ENCODE results near the gene PSMD6.

DNA sequence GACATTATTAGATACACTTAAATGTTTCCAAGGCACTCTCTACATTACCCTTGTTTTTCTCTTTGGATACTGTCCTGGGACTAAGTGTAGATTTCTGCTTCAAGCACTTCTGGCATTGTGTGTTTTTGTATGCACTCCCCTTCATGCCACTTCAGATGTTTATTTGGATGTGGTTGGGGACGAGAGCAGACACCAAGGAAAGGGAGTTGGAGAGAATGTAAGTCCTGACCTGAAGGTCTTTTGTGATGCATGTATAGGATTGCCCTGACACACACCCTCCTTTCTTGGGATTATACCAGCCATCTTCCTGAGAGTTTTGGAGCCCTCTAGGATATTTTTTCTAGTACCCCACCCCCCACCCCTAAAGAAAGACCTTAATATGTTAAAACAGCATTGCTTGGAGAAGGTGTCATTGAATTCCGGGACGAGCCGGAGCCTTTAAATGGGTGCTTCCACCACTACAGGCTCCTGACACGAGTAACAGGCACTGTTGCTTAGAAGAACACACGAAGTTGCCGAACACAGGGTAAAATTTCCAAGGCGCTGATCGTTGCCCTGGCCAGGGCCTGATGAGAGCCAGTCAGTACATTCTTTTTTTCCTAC is 22.7 kb downstream of the PSMD6 start:
- TF ChIP-seq CHD2 (IDR thresholded peaks at IDR 0.05; ENCODE audit: low read depth, low read length): no peak
- no peak for TF ChIP-seq CBFB (CRISPR knock-in tag; IDR thresholded peaks at IDR 0.05)
- no peak for TF ChIP-seq NKRF (IDR thresholded peaks at IDR 0.05; ENCODE audit: borderline replicate concordance)
- TF ChIP-seq ZZZ3 (IDR thresholded peaks at IDR 0.05): no peak
- TF ChIP-seq TCFL5 (CRISPR knock-in tag; conservative IDR thresholded peaks at IDR 0.05): no peak
- TF ChIP-seq NR2C1 (IDR thresholded peaks at IDR 0.05): no peak
- no peak for TF ChIP-seq NR2C1 (tag; IDR thresholded peaks at IDR 0.05)
- TF ChIP-seq, protein P1, sequence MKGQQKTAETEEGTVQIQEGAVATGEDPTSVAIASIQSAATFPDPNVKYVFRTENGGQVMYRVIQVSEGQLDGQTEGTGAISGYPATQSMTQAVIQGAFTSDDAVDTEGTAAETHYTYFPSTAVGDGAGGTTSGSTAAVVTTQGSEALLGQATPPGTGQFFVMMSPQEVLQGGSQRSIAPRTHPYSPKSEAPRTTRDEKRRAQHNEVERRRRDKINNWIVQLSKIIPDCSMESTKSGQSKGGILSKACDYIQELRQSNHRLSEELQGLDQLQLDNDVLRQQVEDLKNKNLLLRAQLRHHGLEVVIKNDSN (CRISPR knock-in tag; IDR thresholded peaks at IDR 0.05): no peak
- TF ChIP-seq, protein P2, sequence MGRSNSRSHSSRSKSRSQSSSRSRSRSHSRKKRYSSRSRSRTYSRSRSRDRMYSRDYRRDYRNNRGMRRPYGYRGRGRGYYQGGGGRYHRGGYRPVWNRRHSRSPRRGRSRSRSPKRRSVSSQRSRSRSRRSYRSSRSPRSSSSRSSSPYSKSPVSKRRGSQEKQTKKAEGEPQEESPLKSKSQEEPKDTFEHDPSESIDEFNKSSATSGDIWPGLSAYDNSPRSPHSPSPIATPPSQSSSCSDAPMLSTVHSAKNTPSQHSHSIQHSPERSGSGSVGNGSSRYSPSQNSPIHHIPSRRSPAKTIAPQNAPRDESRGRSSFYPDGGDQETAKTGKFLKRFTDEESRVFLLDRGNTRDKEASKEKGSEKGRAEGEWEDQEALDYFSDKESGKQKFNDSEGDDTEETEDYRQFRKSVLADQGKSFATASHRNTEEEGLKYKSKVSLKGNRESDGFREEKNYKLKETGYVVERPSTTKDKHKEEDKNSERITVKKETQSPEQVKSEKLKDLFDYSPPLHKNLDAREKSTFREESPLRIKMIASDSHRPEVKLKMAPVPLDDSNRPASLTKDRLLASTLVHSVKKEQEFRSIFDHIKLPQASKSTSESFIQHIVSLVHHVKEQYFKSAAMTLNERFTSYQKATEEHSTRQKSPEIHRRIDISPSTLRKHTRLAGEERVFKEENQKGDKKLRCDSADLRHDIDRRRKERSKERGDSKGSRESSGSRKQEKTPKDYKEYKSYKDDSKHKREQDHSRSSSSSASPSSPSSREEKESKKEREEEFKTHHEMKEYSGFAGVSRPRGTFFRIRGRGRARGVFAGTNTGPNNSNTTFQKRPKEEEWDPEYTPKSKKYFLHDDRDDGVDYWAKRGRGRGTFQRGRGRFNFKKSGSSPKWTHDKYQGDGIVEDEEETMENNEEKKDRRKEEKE (IDR thresholded peaks at IDR 0.05; ENCODE audit: borderline replicate concordance in 1 of 2, control insufficient read depth in 1 of 2, low read depth in 2 of 2, low read length in 1 of 2): no peak
- no peak for TF ChIP-seq HIVEP1 (CRISPR knock-in tag; IDR thresholded peaks at IDR 0.05)
- no peak for TF ChIP-seq COPS2 (conservative IDR thresholded peaks at IDR 0.05)

All from K562 (cell line).